GM18507 (cell line): ENCODE results near the gene ARMC2.
"Not testable (repeated sequence)": the region's sequence is repeated elsewhere in the genome, so short reads cannot be mapped to it uniquely, and the experiment has no call there.

Source experiments
- DNase-seq: peaks from one replicate; pipeline ENCODE4 v3.0.0; 2011; ENCODE audit warnings: low read depth; ENCODE audit not compliant: insufficient read length; ENCODE audit errors: extremely low spot score
- FAIRE-seq: peaks from 2 replicates; lab custom pipeline; 2011; peaks lifted over from hg19 to GRCh38; lab: Jason Lieb, UNC

The ARMC2 gene

DNA sequence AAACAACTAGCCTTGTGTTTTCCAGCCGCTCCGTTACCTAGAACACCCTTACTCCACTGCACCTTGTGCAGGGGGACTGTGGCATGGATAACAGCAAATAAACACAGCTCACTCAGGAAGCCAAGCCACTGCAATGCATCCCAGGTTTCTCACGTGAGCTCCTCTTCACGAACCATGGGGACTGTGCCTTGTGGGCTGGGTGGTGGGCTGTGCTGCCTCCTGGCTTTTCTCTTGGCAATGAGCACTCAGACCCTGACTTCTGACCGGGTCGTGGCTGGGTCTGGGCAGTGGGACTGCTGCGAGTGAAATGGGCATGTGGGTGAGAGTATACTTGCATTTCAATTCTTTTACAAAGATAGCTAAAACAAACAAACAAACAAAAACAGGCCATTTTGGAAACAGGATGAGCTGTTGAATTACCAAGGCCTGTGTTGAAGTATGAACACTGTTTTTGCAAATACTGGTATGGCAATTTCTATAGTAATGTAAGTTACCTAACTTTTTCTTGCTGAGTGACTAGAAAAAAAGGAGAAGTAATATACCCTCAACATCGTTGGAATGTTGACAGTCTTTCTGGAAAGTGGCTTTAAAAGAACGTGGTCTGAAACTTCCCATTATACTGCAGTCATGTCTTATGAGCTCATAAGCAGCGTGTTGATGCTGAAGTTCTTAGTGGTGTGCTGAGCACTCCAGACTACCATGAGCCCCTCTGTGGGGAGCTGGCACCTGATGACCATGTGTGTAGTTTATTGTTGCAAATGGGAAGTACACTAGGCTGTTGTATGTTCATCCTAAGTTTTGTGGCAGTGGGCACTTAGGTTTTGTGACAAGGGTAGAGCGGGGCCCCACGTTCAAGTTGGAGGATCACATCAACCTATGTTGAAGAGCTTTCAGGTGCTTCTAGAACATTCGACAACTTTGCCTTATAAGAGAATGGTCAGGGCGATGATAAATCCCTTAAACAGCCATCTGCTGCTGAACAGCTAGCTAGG lies 120.4 kb downstream of the ARMC2 start:
- FAIRE-seq (peak; percentile 12), DNase-seq (no peak)

DNA sequence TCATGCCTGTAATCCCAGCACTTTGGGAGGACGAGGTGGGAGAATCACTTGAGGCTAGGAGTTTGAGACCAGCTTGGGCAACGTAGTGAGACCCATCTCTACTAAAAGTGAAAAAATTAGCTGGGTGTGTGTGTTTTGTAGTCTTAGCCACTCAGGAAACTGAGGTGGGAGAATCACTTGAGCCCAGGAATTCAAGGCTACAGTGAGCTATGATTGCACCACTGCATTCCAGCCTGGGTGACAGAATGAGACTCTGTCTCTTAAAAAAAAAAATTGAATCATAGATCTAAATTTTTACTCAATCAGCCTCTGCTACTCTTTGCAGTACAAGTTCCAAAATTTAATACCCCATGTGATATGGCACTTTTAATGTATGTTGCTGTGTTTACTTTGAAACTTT lies 121.6 kb downstream of the ARMC2 start:
- DNase-seq (no peak), FAIRE-seq (no peak)

DNA sequence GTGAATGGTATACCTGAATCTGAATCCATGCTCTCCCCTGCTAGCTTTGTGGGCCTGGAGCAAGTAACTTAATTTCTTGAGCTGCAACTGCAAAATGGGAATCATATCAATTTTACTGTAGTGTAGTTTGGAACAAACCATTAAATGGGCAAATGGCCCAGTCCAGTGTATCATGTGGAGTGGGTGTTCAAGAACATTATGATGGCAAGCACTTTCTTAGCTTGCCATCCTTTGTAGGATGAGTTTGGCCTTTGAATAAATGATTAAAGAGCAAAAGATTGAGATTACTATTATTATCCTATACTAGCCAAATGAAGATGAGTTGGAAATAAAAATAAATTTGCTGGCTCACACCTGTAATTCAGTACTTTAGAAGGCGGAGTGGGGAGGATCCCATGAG lies 126.0 kb downstream of the ARMC2 start:
- no peak for DNase-seq
- no peak for FAIRE-seq

DNA sequence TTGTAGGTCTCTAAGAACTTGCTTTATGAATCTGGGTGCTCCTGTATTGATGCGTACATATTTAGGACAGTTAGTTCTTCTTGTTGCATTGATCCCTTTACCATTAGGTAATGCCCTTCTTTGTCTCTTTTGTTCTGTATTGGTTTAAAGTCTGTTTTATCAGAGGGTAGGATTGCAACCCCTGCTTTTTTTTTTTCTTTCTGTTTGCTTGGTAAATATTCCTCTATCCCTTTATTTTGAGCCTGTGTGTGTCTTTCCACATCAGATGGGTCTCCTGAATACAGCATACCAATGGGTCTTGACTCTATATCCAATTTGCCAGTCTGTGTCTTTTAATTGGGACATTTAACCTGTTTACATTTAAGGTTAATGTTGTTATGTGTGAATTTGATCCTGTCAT lies 130.4 kb downstream of the ARMC2 start:
- FAIRE-seq, DNase-seq: not testable (repeated sequence)

DNA sequence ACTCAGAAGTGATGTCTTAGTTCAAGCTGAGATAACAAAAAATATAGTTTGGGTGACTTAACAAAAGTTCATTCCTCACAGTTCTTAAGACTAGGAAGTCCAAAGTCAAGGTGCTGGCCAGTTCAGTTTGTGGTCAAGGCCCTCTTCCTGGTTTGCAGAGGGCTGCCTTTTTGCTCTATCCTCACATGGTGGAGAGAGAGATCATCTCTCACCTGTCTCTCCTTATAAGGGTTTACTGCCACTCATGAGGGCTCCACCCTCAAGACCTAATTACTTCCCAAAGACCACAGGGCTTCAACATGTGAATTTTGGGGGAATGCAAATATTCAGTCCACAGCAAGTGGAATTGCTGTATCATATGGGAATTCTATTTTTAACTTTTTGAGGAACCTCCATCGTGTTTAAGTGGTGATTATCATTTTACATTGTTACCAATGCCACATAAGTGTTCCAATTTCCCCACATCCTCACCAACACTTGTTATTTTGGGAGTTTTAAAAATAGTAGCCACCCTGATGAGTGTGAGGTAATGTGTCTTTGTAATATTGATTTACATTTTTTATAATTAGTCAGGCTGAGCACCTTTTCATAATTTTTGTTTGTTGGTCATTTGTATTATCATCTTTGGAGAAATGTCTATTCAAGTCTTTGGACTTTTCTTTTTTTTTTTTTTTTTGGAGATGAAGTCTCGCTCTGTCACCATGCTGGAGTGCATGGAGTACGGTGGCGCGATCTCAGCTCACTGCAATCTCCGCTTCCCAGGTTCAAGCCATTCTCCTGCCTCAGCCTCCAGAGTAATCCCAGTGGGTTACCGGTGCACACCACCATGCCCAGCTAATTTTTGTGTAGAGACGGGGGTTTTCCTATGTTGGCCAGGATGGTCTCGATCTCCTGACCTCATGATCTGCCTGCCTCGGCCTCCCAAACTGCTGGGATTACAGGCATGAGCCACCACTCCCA lies 134.2 kb downstream of the ARMC2 start:
- FAIRE-seq (no peak), DNase-seq (no peak)

DNA sequence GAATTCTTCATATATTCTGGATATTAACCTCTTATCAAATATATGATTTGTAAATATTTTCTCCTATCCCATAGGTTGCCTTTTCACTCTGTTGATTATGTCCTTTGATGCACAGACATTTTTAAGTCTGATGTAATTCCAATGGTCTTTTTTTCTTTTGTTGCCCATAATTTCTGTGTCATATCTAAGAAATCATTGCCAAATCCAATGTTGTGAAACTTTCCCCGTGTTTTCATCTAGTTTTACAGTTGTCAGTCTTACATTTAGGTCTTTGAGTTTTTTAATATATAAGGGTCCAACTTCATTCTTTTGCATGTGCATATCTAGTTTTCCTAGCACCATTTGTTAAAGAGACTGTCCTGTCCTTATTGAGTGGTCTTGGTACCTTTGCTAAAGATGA lies 134.9 kb downstream of the ARMC2 start:
- DNase-seq: no peak
- FAIRE-seq: no peak

DNA sequence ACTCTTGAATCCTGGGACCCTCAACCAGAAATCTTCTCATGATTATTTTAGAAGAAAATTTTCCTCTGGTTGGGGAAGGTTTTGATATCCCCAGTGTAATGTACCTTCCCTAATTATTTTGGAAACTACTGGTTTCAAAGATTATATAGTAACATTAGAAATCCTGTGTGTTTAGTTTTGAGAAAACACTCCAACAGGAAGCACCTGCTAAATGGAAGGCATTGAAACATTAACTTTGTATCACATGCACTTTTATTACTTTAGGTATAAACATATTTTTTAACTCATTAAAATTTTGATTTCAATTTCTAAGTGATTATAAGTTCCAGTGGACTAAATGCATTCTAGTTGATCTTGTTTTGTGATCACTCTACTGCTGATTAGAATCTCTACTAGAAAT lies 137.1 kb downstream of the ARMC2 start:
- FAIRE-seq: no peak
- DNase-seq: no peak

DNA sequence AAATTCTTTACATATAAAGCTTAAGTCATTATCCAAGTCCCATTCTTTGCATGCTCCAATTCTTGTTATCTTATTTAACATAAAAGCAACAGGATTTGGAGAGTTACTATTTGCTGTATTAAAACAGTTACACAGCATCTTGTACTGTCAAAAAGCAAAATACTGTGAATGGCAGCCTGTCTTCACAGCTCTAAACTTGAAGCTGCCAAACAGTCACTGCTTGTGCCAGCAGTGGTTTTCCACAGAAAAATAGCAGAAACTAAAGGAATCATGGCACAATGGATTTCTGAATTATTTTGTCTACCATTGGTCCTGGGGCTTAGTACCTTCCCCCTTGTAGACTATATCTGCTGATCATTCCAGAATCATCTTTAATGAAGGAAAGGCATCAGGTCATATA lies 138.9 kb downstream of the ARMC2 start:
- no peak for FAIRE-seq
- DNase-seq: no peak

DNA sequence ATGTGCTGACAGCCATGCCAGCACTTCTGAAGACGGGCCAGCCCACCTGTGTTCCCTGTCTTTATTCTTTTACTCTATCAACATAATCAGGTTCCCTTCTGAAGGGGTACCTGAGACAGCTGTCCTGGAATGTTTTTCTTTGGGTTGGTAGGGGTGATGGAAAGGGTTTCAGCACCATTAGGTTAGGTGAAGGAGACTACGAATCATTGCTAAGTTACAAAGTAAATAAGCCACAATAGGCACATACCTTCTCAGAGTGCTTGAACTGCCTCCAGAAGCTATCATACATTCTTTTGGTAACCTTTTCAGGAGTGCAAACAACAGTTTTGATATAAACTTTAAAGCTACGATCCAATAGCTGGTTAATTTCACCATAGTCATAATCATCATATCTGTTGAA lies 140.1 kb downstream of the ARMC2 start:
- FAIRE-seq (no peak), DNase-seq (no peak)

DNA sequence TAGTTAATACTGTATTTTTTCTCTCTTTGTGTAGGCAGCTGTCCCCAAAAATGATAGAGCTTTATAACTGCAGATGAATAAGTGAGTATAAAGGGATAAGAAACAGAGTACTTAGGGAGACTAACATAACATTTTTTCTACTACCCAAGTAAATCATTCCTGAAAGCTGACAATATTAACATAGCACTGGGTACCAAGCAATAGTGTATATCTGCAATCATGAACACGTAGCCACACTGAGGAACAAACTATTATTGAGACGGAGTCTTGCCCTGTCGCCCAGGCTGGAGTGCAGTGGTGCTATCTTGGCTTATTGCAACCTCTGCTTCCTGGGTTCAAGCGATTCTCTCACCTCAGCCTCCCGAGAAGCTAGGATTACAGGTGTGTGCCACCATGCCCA lies 140.5 kb downstream of the ARMC2 start:
- FAIRE-seq (no peak), DNase-seq (no peak)

DNA sequence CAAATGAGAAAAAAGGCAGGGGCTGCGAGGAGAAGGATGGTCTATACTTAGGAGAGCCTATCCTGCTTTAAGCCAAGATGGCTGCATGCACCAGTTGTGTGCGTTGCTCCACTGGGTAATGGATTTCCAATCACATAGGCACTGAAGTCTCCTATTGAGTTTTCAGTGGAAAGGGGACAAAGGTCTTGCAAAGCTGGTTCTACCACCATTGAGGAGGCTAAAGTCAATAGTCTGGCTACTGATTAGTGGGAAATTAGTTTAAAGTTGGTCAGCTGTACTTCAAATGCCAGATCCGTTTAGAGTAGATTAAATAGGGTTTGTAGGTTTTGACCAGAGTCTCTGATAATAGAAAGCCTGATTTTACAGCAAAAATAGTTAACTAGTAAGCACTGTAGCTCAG lies 141.5 kb downstream of the ARMC2 start:
- FAIRE-seq (no peak), DNase-seq (no peak)

DNA sequence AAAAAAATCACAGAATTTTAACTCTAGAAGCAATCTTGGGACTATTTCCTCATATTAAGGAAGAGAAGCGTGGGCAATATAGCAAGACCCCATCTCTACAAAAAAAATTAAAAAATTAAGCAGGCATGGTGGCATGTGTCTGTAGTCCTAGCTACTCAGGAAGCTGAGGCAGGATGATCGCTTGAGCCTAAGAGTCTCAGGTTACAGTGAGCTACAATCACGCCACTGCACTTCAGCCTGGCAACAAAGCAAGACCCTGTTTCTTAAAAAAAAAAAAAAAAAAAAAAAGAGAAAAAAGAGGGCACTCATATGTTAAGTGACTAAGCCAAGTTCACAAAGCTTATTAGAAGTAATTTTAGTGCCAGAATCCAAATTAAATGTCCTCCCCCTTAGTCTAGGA lies 145.7 kb downstream of the ARMC2 start:
- FAIRE-seq (no peak), DNase-seq (no peak)

DNA sequence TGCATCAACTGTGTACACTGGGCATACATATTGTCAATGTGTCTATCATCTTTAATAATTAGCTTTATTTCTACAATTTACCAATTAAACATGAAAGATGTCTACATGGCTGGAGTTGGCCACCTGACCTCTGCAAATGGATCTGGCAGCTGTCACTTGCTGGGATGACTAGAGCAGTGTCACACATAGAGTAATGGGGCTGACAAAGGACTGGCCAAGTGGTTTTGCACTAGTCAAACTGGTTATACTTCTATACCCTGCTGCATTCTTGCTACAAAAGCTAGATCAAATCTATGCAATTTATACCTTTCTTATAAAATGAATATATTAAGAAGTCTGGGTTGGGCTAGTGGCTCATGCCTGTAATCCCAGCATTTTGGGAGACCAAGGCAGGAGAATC lies 147.1 kb downstream of the ARMC2 start:
- no peak for DNase-seq
- no peak for FAIRE-seq

DNA sequence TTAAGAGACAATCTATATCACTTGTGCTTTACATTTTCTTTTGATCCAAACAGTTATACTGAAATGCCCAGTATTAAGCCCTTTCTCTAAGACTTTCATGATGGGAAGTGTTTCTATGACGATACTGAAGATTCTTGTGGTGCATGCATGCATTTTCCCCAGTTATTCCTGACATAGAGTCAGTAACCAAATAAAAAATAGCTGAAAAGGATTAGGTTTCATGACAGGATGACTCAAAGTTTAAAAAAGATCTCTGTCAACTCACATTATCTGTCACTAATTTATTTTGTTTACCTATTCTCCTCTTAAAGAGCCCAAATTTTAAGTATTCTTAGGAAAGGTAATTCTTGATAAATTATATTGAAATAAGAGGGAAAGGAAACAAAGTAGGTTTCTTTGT lies 148.0 kb downstream of the ARMC2 start:
- DNase-seq (no peak), FAIRE-seq (no peak)

DNA sequence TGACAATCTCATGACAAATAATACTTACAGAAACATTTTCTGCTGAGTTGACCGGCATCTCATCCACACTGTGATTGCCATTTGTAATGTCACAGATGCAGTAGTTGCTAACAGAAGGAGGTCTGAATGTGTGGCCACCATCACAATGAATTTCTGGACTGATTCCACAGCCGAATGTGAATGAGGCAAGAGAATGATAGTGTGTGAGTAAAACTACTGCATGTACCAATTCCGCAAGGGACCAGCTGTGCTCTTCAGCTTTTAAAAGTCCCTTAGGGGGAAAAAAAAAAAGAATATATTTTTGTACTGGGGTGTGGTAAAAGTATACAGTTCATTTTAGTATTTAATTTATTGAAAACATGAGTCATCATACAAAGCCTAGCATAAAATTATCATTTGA lies 150.3 kb downstream of the ARMC2 start:
- FAIRE-seq: no peak
- DNase-seq: no peak

DNA sequence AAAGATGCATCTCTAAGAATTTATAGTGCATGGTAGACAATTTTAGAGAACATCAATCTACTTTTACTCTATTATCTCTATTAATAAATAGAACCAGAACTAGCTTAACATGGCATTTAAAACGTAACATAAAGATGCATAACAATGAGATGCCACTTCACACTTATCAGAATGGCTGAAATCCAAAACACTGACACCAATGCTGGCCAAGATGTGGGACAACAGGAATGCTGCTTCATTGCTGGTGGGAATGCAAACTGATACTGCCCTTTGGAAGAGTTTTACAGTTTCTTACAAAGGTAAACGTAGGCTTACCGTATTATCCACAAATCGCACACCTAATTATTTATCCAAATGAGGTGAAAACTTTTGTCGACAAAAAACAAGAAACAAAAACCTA lies 151.2 kb downstream of the ARMC2 start:
- FAIRE-seq: no peak
- no peak for DNase-seq

DNA sequence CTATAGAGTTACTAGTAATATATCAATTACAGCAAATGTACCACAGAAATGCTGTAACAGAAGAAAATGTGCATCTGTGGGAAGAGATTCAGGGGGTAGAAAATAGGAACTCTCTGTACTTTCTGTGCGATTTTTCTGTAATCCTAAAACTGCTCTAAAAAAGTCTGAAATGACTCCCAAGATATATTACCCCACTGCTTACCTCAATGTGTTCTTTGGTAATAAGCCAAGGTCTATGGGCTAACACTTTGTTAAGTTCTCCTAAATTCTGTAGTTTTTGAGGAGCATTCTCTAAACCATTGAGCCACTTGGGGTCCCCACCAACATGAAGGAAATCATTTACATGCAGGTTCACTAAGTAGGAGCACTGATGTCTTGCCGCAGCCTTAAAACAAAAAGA lies 152.1 kb downstream of the ARMC2 start:
- FAIRE-seq (no peak), DNase-seq (no peak)

DNA sequence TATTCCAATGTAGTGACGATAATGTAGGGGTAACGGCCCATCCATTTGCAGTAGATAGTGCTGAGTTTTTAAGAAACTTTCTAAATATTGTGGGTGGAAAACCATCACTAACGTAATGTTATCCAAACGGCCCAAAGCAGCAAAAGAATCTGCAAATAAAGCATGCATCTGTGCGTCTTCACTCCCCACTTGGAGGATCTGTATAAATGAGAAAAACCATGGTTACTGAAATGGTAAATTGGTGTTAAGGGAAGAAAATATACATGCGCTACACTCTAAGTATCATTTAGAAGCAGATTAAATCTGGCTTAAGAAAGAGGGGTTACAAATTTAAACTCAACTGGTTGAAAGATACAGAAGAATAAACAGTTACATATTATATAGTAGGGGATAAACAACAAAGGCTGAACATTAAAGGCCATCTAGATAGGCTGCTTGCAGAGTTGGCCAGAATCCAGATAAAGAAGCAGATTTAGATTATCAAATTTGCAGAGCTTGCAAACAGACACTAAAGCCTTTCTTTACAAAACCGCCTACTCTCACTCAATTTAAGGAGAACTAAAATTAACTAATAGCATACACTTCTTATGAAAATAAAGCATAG lies 153.2 kb downstream of the ARMC2 start:
- FAIRE-seq: no peak

DNA sequence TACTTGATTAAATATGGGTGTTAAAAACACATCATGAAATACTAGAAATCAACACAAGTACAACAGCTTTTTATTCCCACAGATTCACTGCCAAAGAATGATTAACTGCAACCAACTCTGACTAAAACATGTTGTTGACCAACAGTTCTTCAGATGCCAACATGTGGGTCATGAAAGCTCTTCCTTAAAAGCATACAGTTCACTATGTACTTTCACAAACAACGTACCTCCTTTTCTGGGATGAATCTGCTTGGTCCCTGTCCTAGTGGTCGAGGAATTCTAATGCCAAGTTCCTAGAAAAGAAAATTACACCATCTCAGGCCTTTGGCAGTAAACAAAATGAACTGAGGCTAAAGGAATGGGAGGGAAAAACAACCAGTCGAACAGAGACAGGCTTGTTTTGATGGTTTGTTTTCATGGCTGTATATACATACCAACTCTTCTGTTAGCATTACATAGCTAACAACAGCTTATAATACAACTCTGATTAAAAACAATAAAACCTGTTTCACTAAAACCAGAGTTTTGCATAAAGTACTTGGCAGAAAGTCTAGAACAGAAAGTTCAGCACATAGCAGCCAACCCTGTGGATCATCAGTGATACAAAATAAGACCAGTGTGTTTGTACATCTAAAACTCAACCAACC lies 154.0 kb downstream of the ARMC2 start:
- DNase-seq (no peak), FAIRE-seq (no peak)

More for the DNA sequence above, 153.2 kb downstream of the ARMC2 start:
- no peak for DNase-seq

DNA sequence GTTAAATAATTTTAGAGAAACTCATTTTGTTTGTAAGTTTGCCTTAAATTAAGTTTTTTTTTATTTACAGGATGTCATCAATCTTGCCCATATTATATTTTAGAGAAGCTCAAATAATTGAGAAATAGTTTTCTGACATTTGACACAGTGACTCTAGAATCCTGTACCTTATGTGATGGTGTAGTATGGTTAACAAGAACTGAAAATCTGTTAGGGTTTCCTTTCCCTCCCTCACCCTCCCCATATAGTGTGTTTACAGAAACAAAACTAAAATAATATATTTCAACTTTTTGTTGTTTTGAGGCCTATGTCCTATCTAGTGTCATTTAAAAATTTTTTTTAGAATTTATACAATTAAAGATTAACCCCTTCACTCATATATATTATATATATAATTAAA lies 154.7 kb downstream of the ARMC2 start:
- FAIRE-seq (no peak), DNase-seq (no peak)
